ENCODE data around the gene TGM5. TPM values are rescaled to one million over a fixed set of nuclear protein-coding genes. Genes with fewer than 3 reads are reported as not detected.

Gene TGM5
- total RNA-seq, 4 donors from 2014 or later, result not detected

DNA sequence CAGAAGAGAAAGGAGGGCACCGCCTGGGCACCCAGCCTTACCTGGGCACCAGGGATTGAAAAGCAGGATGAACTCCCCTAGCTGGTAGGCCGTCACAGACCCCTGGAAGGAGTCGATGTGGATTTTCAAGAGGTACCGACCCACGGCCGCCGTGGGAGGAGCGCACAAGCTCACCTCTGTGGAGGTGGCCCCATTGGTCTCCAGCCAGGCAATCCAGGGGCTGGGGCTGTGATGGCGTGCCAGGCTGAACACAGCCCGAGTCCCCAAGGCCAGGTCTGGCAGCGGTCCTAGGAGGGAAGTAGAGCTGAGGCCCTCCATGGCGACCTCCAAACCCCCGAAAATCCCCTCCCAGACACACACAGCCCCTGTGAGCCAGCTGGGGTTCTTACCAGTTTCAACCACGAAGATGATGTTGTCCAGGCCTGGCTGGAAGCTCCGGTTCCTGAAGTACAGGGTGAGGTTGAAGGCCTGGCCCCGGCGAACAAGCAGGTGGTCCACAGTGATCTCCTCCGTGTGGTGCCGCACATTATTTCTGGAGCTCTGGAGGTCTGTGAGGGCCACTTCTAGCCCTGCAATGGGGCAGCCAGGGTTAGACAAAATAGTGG, 6.6 kb downstream of the TGM5 start:
- Histone ChIP-seq H3K27ac (no peak overlapping the region), H3K9me3 (no peaks in the 10 kb centered on the region), H3K4me1 (no peaks in the 10 kb centered on the region), H3K4me3 (no peak overlapping the region), H3K36me3 (no peaks in the 10 kb centered on the region), H3K27me3 (no peaks in the 10 kb centered on the region)
- TF ChIP-seq POLR2A (IDR thresholded peaks at IDR 0.05), result no peak
- TF ChIP-seq, protein P1, sequence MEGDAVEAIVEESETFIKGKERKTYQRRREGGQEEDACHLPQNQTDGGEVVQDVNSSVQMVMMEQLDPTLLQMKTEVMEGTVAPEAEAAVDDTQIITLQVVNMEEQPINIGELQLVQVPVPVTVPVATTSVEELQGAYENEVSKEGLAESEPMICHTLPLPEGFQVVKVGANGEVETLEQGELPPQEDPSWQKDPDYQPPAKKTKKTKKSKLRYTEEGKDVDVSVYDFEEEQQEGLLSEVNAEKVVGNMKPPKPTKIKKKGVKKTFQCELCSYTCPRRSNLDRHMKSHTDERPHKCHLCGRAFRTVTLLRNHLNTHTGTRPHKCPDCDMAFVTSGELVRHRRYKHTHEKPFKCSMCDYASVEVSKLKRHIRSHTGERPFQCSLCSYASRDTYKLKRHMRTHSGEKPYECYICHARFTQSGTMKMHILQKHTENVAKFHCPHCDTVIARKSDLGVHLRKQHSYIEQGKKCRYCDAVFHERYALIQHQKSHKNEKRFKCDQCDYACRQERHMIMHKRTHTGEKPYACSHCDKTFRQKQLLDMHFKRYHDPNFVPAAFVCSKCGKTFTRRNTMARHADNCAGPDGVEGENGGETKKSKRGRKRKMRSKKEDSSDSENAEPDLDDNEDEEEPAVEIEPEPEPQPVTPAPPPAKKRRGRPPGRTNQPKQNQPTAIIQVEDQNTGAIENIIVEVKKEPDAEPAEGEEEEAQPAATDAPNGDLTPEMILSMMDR (IDR thresholded peaks at IDR 0.05), result no peak
- intact Hi-C loops (cut with DNase I; ENCODE audit: low total_unique reads), result no loop called here
- DNase-seq, result no peak

DNA sequence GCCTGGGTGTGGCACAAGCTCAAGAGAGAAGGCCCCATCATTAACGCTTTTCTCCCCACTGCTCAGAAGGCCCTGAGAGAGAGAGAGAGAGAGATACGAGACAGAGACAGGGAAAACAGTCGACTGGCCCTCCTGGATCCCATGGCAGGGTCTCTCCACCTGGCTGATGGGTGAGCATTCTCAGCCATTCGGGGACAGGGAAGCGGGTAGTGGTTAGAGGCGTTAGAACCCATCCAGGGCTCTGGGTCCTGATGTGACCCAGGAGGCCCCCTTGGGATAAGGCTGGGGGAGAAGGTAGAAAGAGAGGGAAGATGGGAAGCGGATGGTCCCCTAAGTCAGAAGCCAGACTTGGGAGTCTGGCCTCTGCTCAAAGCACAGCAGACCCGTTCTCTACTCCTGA, 7.9 kb downstream of the TGM5 start:
- no peaks in the 10 kb centered on the region for H3K27me3 ChIP-seq
- H3K4me1 ChIP-seq, result no peaks in the 10 kb centered on the region
- no peaks in the 10 kb centered on the region for H3K36me3 ChIP-seq
- H3K9me3 ChIP-seq, result no peaks in the 10 kb centered on the region
- H3K4me3 ChIP-seq, result no peak overlapping the region
- intact Hi-C loops (cut with DNase I; ENCODE audit: low total_unique reads), result no loop called here
- no peak overlapping the region for H3K27ac ChIP-seq
- DNase-seq, result no peak
- TF ChIP-seq, protein P1 (IDR thresholded peaks at IDR 0.05), result no peak
- TF ChIP-seq POLR2A (IDR thresholded peaks at IDR 0.05), result no peak

DNA sequence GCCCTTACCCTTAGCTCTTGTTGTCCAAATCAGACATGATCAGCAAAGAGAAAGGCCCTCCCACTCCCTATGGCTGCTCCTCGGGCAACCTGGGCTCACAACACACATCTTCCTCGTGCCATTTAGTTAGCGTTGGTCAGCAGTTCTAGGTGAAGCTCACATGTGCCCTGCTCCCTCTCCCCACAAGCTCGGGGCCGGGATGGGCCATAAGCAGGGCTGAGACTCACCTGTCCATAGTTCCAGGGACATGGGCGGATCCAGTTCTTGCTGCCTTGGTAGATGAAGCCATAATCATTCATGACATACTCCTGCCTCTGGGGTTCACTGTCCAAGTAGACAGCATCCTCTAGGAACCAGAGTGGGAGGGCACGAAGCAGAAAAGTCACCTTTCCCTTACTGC, 10.4 kb downstream of the TGM5 start:
- Histone ChIP-seq H3K4me1 (no peaks in the 10 kb centered on the region), H3K27ac (no peak overlapping the region), H3K27me3 (no peaks in the 10 kb centered on the region), H3K9me3 (no peaks in the 10 kb centered on the region), H3K36me3 (no peaks in the 10 kb centered on the region), H3K4me3 (no peak overlapping the region)
- TF ChIP-seq, protein P1 (IDR thresholded peaks at IDR 0.05), result no peak
- TF ChIP-seq POLR2A (IDR thresholded peaks at IDR 0.05), result no peak
- no peak for DNase-seq
- intact Hi-C loops (cut with DNase I; ENCODE audit: low total_unique reads), result no loop called here

DNA sequence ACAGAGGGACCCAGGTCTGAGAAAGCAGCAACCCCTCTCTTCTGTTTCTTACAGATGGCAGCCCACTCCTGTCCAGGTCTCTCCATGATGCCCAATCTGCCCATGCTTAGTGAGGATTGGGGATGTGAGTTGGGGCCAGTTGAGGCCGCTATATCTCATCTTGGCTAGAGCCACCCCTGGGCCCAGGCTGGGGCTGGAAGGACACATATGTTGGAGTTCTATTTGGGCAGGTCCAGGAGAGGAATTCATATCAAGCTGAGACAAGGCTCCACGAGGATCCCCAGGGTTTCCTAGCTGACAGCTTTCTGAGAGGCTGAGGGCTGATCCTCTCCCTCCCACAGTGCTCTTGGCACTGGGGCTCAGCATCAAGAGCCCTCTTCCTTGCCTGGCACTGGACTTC, 11.4 kb downstream of the TGM5 start:
- Histone ChIP-seq H3K27ac (no peak overlapping the region), H3K4me3 (no peak overlapping the region), H3K9me3 (no peaks in the 10 kb centered on the region), H3K36me3 (no peaks in the 10 kb centered on the region), H3K4me1 (no peaks in the 10 kb centered on the region), H3K27me3 (no peaks in the 10 kb centered on the region)
- TF ChIP-seq, protein P1 (IDR thresholded peaks at IDR 0.05), result no peak
- TF ChIP-seq POLR2A (IDR thresholded peaks at IDR 0.05), result no peak
- DNase-seq, result no peak
- intact Hi-C loops (cut with DNase I; ENCODE audit: low total_unique reads), result no loop called here

DNA sequence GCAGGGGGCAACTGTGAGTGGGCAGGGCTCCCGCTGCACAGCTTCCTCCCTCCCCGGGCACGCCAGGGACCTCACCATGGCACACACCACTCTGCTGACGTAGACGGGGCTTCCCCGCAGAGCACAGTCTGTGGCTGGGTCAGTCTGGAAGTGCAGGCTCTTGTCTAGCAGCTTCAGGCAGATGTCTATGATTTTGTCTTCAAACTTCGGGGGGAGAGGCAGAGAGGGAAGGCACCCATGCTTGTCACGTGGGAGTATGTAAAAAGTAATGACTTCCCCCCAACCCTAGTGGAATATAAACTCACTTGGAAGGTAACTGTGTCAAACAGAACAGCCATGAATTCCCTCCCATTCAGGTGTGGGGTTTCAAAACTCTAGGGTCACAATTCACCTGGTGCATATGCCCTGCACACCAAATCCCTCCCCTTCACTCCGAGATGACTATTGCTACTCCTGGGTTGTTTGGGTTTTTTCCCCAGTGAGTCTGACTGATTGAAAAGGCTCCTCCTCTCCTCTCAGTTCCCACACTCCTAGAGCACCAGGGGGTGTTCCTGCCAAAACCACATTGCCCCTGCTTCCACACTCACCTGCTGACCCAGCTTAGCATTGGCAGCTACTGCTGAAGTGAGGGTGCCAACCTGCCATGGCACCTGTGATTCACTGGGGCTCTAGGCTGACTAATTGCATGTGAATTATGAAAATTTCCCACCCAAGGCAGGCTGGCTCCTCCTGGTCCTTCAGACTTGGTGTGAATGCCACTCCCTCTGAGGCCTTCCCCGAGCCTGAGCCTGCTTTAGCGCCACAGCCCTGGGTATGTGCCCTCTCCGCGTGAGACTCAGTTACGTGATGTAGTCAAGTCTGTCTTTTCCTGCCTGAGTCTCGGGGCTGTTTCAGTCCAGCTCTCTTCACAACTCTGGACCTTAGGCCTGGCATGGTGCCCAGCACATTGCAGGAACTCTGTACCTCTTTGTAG, 13.0 kb downstream of the TGM5 start:
- no peak for DNase-seq
- no peak for TF ChIP-seq POLR2A (IDR thresholded peaks at IDR 0.05)
- TF ChIP-seq, protein P1 (IDR thresholded peaks at IDR 0.05), result no peak
- Histone ChIP-seq H3K4me3 (no peak overlapping the region), H3K27me3 (no peaks in the 10 kb centered on the region), H3K4me1 (no peaks in the 10 kb centered on the region), H3K9me3 (no peaks in the 10 kb centered on the region), H3K36me3 (no peaks in the 10 kb centered on the region), H3K27ac (no peak overlapping the region)
- intact Hi-C loops (cut with DNase I; ENCODE audit: low total_unique reads), result no loop called here
